ENCODE results near the gene DHX35.

DHX35 gene

GRCh38 chr20:39041067-39041466 is 78.9 kb downstream of the DHX35 start:
- H3K9ac ChIP-seq (ENCODE audit: low read length): no peak overlapping the region
- no peaks in the 10 kb centered on the region for H3F3A ChIP-seq (ENCODE audit: insufficient read depth, low read length)
- H4K20me1 ChIP-seq (ENCODE audit: insufficient read depth, low read length): no peaks in the 10 kb centered on the region
- no peaks in the 10 kb centered on the region for H3K27me3 ChIP-seq (ENCODE audit: insufficient read depth, low read length)
- H3K36me3 ChIP-seq (ENCODE audit: insufficient read depth, low read length): peaks cover 33% of the 10 kb centered on the region
- H3K9me2 ChIP-seq (ENCODE audit: low read depth, low read length): no peaks in the 10 kb centered on the region
- TF ChIP-seq EZH2 (IDR thresholded peaks at IDR 0.05; ENCODE audit: borderline replicate concordance, low read length): no peak
- TF ChIP-seq CTCF (IDR thresholded peaks at IDR 0.05; ENCODE audit: low read length): no peak
- no peak overlapping the region for H3K4me2 ChIP-seq (ENCODE audit: low read length)
- no peak overlapping the region for H3K27ac ChIP-seq (ENCODE audit: low read depth, low read length, poor library complexity, severe bottlenecking)
- no peaks in the 10 kb centered on the region for H3K79me2 ChIP-seq (ENCODE audit: insufficient read depth, low read length)
- no peak overlapping the region for H2AFZ ChIP-seq (ENCODE audit: low read length)
- H3K4me3 ChIP-seq (ENCODE audit: low read depth, low read length, poor library complexity, severe bottlenecking): no peak overlapping the region
- H3K9me3 ChIP-seq (ENCODE audit: low read length): no peaks in the 10 kb centered on the region
- no peaks in the 10 kb centered on the region for H3K4me1 ChIP-seq (ENCODE audit: insufficient read depth, low read length, severe bottlenecking)

GRCh38 chr20:39042279-39043150 is 80.4 kb downstream of the DHX35 start:
- Histone ChIP-seq H3K4me3 (ENCODE audit: low read depth, low read length, poor library complexity, severe bottlenecking) (no peak overlapping the region), H3K79me2 (ENCODE audit: insufficient read depth, low read length) (no peaks in the 10 kb centered on the region), H3K27me3 (ENCODE audit: insufficient read depth, low read length) (no peaks in the 10 kb centered on the region), H3K9me3 (ENCODE audit: low read length) (no peaks in the 10 kb centered on the region), H3F3A (ENCODE audit: insufficient read depth, low read length) (no peaks in the 10 kb centered on the region), H3K27ac (ENCODE audit: low read depth, low read length, poor library complexity, severe bottlenecking) (no peak overlapping the region), H2AFZ (ENCODE audit: low read length) (no peak overlapping the region), H3K4me1 (ENCODE audit: insufficient read depth, low read length, severe bottlenecking) (no peaks in the 10 kb centered on the region), H3K9me2 (ENCODE audit: low read depth, low read length) (no peaks in the 10 kb centered on the region), H3K9ac (ENCODE audit: low read length) (no peak overlapping the region), H3K36me3 (ENCODE audit: insufficient read depth, low read length) (peaks cover 25% of the 10 kb centered on the region), H3K4me2 (ENCODE audit: low read length) (no peak overlapping the region), H4K20me1 (ENCODE audit: insufficient read depth, low read length) (no peaks in the 10 kb centered on the region)
- TF ChIP-seq CTCF (IDR thresholded peaks at IDR 0.05; ENCODE audit: low read length) (no peak), EZH2 (IDR thresholded peaks at IDR 0.05; ENCODE audit: borderline replicate concordance, low read length) (no peak)

GRCh38 chr20:39044501-39044900 is 82.4 kb downstream of the DHX35 start:
- Histone ChIP-seq H3F3A (ENCODE audit: insufficient read depth, low read length) (no peaks in the 10 kb centered on the region), H3K4me2 (ENCODE audit: low read length) (no peak overlapping the region), H3K9ac (ENCODE audit: low read length) (no peak overlapping the region), H3K36me3 (ENCODE audit: insufficient read depth, low read length) (peaks cover 8% of the 10 kb centered on the region), H3K79me2 (ENCODE audit: insufficient read depth, low read length) (no peaks in the 10 kb centered on the region), H3K27ac (ENCODE audit: low read depth, low read length, poor library complexity, severe bottlenecking) (no peak overlapping the region), H2AFZ (ENCODE audit: low read length) (no peak overlapping the region), H3K27me3 (ENCODE audit: insufficient read depth, low read length) (no peaks in the 10 kb centered on the region), H3K9me3 (ENCODE audit: low read length) (no peaks in the 10 kb centered on the region), H3K9me2 (ENCODE audit: low read depth, low read length) (no peaks in the 10 kb centered on the region), H4K20me1 (ENCODE audit: insufficient read depth, low read length) (no peaks in the 10 kb centered on the region), H3K4me1 (ENCODE audit: insufficient read depth, low read length, severe bottlenecking) (peaks cover 1% of the 10 kb centered on the region), H3K4me3 (ENCODE audit: low read depth, low read length, poor library complexity, severe bottlenecking) (no peak overlapping the region)
- no peak for TF ChIP-seq EZH2 (IDR thresholded peaks at IDR 0.05; ENCODE audit: borderline replicate concordance, low read length)
- TF ChIP-seq CTCF (IDR thresholded peaks at IDR 0.05; ENCODE audit: low read length): no peak

Data from OCI-LY1 (cell line).